Measurements from ENCODE around the gene GIGYF1. TPM values are rescaled to one million over a fixed set of nuclear protein-coding genes. Genes with fewer than 3 reads are reported as not detected.
A peak's percentile ranks its signal among the peaks of the same experiment; 100 is the strongest.

The GIGYF1 gene
- total and polyA plus RNA-seq, 2 of the 13 experiments (the other 11 are each of a cell fraction or from before 2014, with no cell fraction given), result 7.6 to 16.1 TPM

GRCh38 chr7:100720671-100721504 lies 26.8 kb upstream of the GIGYF1 start:
- peak; percentile 79 for ATAC-seq
- TF ChIP-seq LCORL (IDR thresholded peaks at IDR 0.05) (no peak), LCORL (CRISPR knock-in tag; IDR thresholded peaks at IDR 0.05) (peak; percentile 56; the same call in 1 of the 2 replicates), ETV6 (CRISPR knock-in tag; conservative IDR thresholded peaks at IDR 0.05) (no peak), ASH2L (IDR thresholded peaks at IDR 0.05; ENCODE audit: insufficient read length, low read depth, low read length) (peak; percentile 57), ZNF614 (CRISPR knock-in tag; IDR thresholded peaks at IDR 0.05; ENCODE audit: borderline replicate concordance) (no peak), ZNF562 (CRISPR knock-in tag; IDR thresholded peaks at IDR 0.05; ENCODE audit: borderline replicate concordance) (no peak), ZNF724P (CRISPR knock-in tag; IDR thresholded peaks at IDR 0.05; ENCODE audit: borderline replicate concordance) (no peak), ZNF253 (CRISPR knock-in tag; IDR thresholded peaks at IDR 0.05; ENCODE audit: borderline replicate concordance) (no peak), ZNF775 (CRISPR knock-in tag; IDR thresholded peaks at IDR 0.05; ENCODE audit: borderline replicate concordance) (no peak), ZNF740 (CRISPR knock-in tag; IDR thresholded peaks at IDR 0.05) (peak; percentile 61; the same call in 1 of the 2 replicates), HNRNPH1 (optimal IDR thresholded peaks at IDR 0.05; ENCODE audit: low read depth, low read length) (no peak), ZNF230 (CRISPR knock-in tag; IDR thresholded peaks at IDR 0.05) (no peak), HMGA1 (CRISPR knock-in tag; conservative IDR thresholded peaks at IDR 0.05) (no peak), ZNF574 (CRISPR knock-in tag; IDR thresholded peaks at IDR 0.05) (0 out of 2 replicates have a peak, but pooled peaks have one; percentile 24), SP5 (CRISPR knock-in tag; IDR thresholded peaks at IDR 0.05; ENCODE audit: borderline replicate concordance, low read depth) (0 out of 2 replicates have a peak, but pooled peaks have one; percentile 15), MAF1 (CRISPR knock-in tag; IDR thresholded peaks at IDR 0.05; ENCODE audit: borderline replicate concordance) (no peak), ONECUT2 (CRISPR knock-in tag; IDR thresholded peaks at IDR 0.05) (no peak), ZNF777 (CRISPR knock-in tag; IDR thresholded peaks at IDR 0.05) (peak; percentile 50; the same call in 1 of the 2 replicates)
- TF ChIP-seq, protein P1, sequence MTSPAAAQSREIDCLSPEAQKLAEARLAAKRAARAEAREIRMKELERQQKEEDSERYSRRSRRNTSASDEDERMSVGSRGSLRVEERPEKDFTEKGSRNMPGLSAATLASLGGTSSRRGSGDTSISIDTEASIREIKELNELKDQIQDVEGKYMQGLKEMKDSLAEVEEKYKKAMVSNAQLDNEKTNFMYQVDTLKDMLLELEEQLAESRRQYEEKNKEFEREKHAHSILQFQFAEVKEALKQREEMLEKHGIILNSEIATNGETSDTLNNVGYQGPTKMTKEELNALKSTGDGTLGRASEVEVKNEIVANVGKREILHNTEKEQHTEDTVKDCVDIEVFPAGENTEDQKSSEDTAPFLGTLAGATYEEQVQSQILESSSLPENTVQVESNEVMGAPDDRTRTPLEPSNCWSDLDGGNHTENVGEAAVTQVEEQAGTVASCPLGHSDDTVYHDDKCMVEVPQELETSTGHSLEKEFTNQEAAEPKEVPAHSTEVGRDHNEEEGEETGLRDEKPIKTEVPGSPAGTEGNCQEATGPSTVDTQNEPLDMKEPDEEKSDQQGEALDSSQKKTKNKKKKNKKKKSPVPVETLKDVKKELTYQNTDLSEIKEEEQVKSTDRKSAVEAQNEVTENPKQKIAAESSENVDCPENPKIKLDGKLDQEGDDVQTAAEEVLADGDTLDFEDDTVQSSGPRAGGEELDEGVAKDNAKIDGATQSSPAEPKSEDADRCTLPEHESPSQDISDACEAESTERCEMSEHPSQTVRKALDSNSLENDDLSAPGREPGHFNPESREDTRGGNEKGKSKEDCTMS (CRISPR knock-in tag; conservative IDR thresholded peaks at IDR 0.05), result no peak

More at GRCh38 chr7:100720671-100721504, 26.8 kb upstream of the GIGYF1 start:
- ChIA-PET CTCF (ENCODE audit: low intra/inter-chr PET ratio, low total read pairs) (no interaction called here), POLR2A (interaction anchor here (0.6 to 5.9 kb wide), 3 partner anchors 14 to 587 kb away, joined by 3 to 59 read pairs (median 3); partner anchors contain the start of genes FBXO24, LRCH4 and POP7)
- no TSS peak for BruUV-seq (replicated peaks)
- FAIRE-seq, result no peak
- H3K36me3 ChIP-seq (replicated peaks in 1 of 2; ENCODE audit: control insufficient read depth in 1 of 2, insufficient read depth in 2 of 2, low read length in 2 of 2), result no peaks in the 10 kb centered on the region
- intact Hi-C loops (cut with micrococcal nuclease; ENCODE audit: unreplicated experiment) (no loop called here), in situ Hi-C loops (cut with HindIII; ENCODE audit: extremely low pct_ligation_motif_present, low pct_unique_long_range_greater_than_20kb) (no loop called here)
- peak overlapping the region; percentile 72 for H3K27ac ChIP-seq (ENCODE audit: extremely low read length, insufficient read depth, low read length)
- peak; percentile 35 for DNase-seq (ENCODE audit: low spot score)
- H3K4me3 ChIP-seq (replicated peaks in 1 of 3; ENCODE audit: insufficient read depth in 1 of 3, low read depth in 2 of 3, low read length in 3 of 3), result peak overlapping the region; percentile 79 to 84 (median 82)
- 2% methylated on average over 11 of the region's 56 CpGs for WGBS (ENCODE audit: low lambda C conversion rate)
- H3K79me2 ChIP-seq (ENCODE audit: insufficient read depth, low read length), result peaks cover 9% of the 10 kb centered on the region
- H3K4me2 ChIP-seq (ENCODE audit: low read depth, low read length), result peak overlapping the region; percentile 92
- no peaks in the 10 kb centered on the region for H3K9me3 ChIP-seq (ENCODE audit: low read length)
- H3K27me3 ChIP-seq (ENCODE audit: control insufficient read depth in 1 of 2, insufficient read depth in 2 of 2, low read length in 2 of 2), result no peaks in the 10 kb centered on the region; a peak in 1 of 5 replicates
- no peaks in the 10 kb centered on the region for H4K20me1 ChIP-seq (ENCODE audit: insufficient read depth, low read length)
- H3K9ac ChIP-seq (ENCODE audit: insufficient read depth, low read depth, low read length), result peak overlapping the region; percentile 63
- H3K4me1 ChIP-seq (ENCODE audit: insufficient read depth, low read length), result peaks cover 75% of the 10 kb centered on the region
- no peak overlapping the region for H2AFZ ChIP-seq (ENCODE audit: low read length)

Data from HepG2 (cell line).